Measurements from ENCODE around the gene RUFY1.
A peak's percentile ranks its signal among the peaks of the same experiment; 100 is the strongest.
"Not testable (repeated sequence)": the region's sequence is repeated elsewhere in the genome, so short reads cannot be mapped to it uniquely, and the experiment has no call there.

The RUFY1 gene

DNA sequence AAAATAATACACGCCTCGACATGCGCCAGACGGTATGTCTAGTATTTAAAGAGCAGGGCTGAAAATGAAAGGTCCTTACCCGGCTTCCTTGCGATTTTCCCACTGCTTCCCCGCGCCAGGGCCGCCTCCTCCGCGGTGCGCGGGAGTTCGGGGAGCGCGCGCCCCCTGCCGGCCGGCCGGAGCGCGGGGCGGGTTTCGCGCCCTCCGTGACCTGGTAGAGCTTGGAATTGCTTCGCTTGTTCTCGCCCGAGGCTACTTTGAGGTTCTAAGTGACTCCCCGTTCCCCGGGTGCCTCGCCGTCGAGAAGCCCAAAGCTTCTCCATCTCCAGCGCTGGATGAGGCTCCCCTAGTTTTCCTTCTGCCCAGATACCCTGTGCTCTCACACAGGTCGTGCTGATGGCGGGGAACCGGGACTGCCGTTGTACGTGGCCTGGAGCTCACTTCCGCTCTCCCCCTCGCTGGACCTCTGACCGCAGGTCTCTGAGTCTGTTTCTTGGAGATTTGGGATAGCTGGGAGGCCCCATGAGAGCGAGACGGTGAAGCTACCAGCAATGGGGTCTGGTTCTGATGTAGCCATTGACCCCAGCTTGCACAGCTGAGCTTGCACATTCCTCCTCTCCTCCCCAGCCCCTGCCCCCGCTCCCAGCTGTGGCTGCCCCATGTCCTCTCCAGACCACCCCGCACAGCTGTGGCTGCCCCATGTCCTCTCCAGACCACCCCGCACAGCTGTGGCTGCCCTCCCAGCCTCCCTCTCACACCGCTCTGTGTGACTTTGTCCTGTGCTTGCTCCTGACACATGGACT is 84.2 kb downstream of the RUFY1 start:
- H3K9me3 ChIP-seq (ENCODE audit: severe bottlenecking); DNase-seq; H3K36me3 ChIP-seq; H3K27ac ChIP-seq; H3K4me3 ChIP-seq (ENCODE audit: low read depth, low read length); H3K27me3 ChIP-seq (ENCODE audit: insufficient read depth, low read depth, severe bottlenecking): not testable (repeated sequence)

DNA sequence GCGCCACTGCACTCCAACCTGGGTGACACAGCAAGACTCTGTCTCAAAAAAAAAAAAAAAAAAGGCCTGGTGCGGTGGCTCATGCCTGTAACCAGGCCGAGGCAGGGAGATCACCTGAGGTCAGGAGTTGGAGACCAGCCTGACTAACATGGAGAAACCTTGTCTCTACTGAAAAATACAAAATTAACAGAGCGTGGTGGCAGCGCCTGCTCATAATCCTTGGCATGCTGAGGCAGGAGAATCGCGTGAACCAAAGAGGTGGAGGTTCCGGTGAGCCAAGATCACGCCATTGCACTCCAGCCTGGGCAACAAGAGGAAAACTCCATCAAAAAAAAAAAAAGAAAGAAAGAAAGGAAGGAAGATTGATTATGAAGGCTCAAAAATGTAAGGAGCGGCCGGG is 88.9 kb downstream of the RUFY1 start:
- not testable (repeated sequence) for H3K9me3 ChIP-seq (ENCODE audit: severe bottlenecking); H3K27ac ChIP-seq; H3K4me3 ChIP-seq (ENCODE audit: low read depth, low read length); DNase-seq; H3K27me3 ChIP-seq (ENCODE audit: insufficient read depth, low read depth, severe bottlenecking); H3K36me3 ChIP-seq

DNA sequence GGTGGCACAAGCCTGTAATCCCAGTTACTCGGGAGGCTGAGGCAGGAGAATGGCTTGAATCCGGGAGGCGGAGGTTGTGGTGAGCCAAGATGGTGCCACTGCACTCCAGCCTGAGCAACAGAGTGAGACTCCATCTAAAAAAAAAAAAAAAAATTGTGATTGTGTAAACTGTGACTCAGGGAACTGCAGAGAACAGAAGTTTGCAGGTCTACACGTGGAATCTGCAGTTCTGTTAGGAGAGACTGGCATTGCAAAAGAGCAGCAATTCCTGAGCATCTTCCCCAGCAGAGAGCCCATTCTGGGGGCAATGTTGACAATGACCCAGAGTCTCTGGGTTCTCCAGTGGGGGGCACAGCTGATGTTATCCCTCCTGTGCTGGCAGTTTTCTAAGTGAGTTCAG is 91.4 kb downstream of the RUFY1 start:
- DNase-seq; H3K27ac ChIP-seq; H3K36me3 ChIP-seq; H3K4me3 ChIP-seq (ENCODE audit: low read depth, low read length); H3K9me3 ChIP-seq (ENCODE audit: severe bottlenecking); H3K27me3 ChIP-seq (ENCODE audit: insufficient read depth, low read depth, severe bottlenecking): not testable (repeated sequence)

DNA sequence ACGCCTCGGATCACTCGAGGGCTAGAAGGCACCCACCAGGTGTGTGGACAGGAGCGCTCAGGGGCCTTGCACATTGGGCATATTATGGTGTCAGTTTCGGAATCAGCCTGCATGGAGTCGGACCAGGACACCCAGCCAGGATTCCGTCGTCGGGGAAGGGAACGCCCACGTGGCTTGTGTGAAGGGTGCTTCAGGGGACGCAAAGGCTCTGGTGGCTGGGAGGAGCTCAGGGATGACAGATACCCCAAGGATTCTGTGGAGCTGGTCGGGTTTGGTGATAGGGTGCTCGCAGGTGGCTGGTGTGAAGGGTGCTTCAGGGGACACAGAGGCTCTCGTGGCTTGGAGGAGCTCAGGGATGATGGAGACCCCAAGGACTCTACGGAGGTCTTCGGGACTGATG is 92.3 kb downstream of the RUFY1 start:
- H3K36me3 ChIP-seq; H3K27ac ChIP-seq; H3K9me3 ChIP-seq (ENCODE audit: severe bottlenecking); H3K27me3 ChIP-seq (ENCODE audit: insufficient read depth, low read depth, severe bottlenecking); DNase-seq; H3K4me3 ChIP-seq (ENCODE audit: low read depth, low read length): not testable (repeated sequence)

DNA sequence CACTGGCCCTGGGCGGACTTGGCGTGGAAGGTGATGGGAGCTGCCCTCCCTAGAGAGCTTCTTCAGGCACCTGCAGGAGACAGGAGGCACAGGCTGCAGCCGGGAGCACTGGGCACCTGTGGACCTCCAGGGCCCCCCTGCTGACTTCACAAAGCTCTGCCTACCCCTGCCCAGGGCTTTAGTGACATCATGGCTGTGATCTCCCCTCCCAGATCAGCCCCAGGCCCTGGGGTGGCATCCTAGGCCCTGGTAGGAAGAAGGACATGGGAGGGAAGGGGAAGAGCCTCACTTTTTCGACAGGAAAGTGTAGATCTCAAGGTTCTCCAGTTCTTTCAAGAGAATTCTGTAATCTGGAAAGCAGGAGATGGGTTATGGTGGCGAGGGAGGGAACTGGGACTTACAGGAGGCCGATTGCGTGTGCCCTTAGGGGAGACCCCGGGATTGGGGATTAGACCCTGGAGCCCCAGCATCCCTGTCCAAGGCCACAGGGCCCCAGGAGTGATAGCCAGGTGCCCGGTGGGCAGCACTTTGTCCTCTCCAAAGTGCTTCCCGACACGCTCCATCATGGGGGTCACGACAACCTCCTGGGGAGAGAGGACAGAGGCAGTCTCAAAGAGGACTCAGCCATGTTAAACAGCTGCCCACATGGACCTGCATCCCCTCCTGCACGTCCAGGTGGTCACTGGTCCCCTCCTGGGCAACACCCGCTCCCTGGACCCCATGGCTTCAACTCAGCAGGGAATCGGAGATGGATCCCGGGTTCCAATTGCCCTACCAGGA is 93.0 kb downstream of the RUFY1 start:
- H3K27me3 ChIP-seq (ENCODE audit: insufficient read depth, low read depth, severe bottlenecking); DNase-seq; H3K4me3 ChIP-seq (ENCODE audit: low read depth, low read length); H3K36me3 ChIP-seq; H3K9me3 ChIP-seq (ENCODE audit: severe bottlenecking); H3K27ac ChIP-seq: not testable (repeated sequence)

DNA sequence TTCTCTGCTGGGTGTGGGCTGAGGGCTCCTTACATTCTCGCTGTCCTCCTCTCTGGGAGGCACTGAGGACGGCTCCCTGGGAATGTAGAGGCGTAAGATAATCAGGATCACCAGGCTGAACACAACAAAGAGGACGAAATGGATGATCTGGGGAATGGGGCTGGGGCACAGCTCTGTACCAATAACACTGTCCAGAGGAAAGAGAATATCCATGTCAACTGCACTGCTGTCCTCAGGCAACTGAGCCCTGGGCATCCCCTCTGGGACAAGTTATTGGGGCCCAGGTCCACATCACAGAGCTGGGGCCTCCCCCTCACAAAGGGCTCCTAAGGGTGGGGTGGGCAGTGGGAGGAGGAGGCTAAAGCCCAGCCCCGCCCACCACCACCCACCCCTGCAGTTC is 94.4 kb downstream of the RUFY1 start:
- not testable (repeated sequence) for H3K27ac ChIP-seq; DNase-seq; H3K4me3 ChIP-seq (ENCODE audit: low read depth, low read length); H3K36me3 ChIP-seq; H3K9me3 ChIP-seq (ENCODE audit: severe bottlenecking); H3K27me3 ChIP-seq (ENCODE audit: insufficient read depth, low read depth, severe bottlenecking)

DNA sequence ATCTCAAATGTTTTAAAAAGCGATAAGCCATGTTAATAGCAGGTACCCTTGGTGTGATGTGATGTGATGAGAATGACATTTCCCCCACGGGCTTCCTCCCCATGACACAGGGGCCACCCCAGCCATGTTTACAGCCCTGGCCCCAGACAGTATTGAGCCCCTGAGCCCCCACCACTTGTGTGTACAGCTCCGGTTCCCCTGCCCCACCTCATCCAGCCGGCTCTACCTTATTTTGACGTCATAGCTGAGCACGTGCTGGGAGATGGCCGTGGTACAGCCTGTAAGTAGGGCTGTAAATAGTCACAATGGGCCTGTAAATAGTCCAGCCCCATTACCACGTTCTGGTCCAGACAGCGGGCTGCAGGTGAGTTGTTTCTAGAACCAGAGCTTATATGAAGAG is 98.1 kb downstream of the RUFY1 start:
- Histone ChIP-seq H3K27me3 (ENCODE audit: insufficient read depth, low read depth, severe bottlenecking) (no peaks in the 10 kb centered on the region), H3K4me3 (ENCODE audit: low read depth, low read length) (no peak overlapping the region), H3K9me3 (ENCODE audit: severe bottlenecking) (no peaks in the 10 kb centered on the region), H3K36me3 (no peaks in the 10 kb centered on the region), H3K27ac (no peak overlapping the region)
- TF ChIP-seq, protein P1, sequence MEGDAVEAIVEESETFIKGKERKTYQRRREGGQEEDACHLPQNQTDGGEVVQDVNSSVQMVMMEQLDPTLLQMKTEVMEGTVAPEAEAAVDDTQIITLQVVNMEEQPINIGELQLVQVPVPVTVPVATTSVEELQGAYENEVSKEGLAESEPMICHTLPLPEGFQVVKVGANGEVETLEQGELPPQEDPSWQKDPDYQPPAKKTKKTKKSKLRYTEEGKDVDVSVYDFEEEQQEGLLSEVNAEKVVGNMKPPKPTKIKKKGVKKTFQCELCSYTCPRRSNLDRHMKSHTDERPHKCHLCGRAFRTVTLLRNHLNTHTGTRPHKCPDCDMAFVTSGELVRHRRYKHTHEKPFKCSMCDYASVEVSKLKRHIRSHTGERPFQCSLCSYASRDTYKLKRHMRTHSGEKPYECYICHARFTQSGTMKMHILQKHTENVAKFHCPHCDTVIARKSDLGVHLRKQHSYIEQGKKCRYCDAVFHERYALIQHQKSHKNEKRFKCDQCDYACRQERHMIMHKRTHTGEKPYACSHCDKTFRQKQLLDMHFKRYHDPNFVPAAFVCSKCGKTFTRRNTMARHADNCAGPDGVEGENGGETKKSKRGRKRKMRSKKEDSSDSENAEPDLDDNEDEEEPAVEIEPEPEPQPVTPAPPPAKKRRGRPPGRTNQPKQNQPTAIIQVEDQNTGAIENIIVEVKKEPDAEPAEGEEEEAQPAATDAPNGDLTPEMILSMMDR (IDR thresholded peaks at IDR 0.05; ENCODE audit: low read depth, low read length): no peak
- no peak for DNase-seq

DNA sequence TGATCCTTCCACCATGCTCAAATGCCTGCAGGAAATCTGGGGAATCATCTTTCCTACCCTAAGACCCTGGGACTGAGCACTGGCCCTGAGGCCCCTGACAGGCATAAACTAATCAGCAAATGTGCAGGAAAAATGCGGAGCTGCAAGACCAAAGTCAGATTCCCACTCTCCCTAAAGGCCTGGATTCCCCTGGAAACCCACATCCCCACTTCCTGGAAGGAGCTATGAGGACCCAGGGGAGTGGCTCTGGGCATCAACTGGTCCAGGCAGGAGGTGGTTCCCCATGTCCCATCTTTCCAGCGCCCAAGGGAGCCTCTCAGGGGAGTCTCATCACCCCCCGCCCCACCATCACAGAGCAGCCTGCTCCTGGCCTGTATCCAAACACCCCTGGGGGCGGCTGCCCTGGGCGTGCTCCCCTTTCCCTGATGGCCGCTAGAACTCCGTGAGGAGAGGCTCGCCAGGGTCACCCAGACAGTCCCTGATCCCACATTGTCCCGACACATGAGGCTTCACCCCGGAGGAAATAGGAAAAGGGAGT is 98.9 kb downstream of the RUFY1 start:
- H3K36me3 ChIP-seq; H3K27ac ChIP-seq; H3K9me3 ChIP-seq (ENCODE audit: severe bottlenecking); H3K27me3 ChIP-seq (ENCODE audit: insufficient read depth, low read depth, severe bottlenecking); H3K4me3 ChIP-seq (ENCODE audit: low read depth, low read length); DNase-seq: not testable (repeated sequence)

DNA sequence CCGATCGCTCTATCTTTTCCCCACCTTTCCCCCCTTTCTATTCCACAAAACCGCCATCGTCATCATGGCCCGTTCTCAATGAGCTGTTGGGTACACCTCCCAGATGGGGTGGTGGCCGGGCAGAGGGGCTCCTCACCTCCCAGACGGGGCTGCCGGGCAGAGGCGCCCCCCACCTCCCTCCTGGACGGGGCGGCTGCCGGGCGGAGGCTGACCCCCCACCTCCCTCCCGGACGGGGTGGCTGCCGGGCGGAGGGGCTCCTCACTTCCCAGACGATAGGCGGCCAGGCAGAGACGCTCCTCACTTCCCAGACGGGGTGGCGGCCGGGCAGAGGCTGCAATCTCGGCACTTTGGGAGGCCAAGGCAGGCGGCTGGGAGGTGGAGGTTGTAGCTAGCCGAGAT is 99.9 kb downstream of the RUFY1 start:
- H3K36me3 ChIP-seq; H3K9me3 ChIP-seq (ENCODE audit: severe bottlenecking); H3K4me3 ChIP-seq (ENCODE audit: low read depth, low read length): not testable (repeated sequence)

DNA sequence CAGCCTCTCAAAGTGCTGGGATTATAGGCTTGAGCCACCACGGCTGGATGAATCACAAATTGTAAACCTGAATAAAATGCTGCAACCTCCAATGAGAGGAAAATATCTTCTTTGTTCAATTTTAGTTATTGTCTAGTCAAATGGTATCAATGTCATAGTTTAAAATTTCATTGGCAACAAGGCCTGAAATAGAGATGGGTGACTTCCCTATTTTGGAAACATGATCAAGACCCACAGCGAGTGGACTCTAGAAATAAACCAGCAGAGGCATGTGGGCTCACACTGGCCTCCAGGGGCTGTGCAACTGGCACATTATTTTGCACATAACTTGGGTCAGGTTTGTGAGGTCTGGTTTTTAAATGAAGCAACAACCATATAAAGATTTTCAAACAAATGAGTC is 102.8 kb downstream of the RUFY1 start:
- not testable (repeated sequence) for H3K36me3 ChIP-seq; H3K27ac ChIP-seq; H3K27me3 ChIP-seq (ENCODE audit: insufficient read depth, low read depth, severe bottlenecking); H3K4me3 ChIP-seq (ENCODE audit: low read depth, low read length); H3K9me3 ChIP-seq (ENCODE audit: severe bottlenecking); DNase-seq

More for the DNA sequence above, 99.9 kb downstream of the RUFY1 start:
- H3K27me3 ChIP-seq (ENCODE audit: insufficient read depth, low read depth, severe bottlenecking); DNase-seq; H3K27ac ChIP-seq: not testable (repeated sequence)

DNA sequence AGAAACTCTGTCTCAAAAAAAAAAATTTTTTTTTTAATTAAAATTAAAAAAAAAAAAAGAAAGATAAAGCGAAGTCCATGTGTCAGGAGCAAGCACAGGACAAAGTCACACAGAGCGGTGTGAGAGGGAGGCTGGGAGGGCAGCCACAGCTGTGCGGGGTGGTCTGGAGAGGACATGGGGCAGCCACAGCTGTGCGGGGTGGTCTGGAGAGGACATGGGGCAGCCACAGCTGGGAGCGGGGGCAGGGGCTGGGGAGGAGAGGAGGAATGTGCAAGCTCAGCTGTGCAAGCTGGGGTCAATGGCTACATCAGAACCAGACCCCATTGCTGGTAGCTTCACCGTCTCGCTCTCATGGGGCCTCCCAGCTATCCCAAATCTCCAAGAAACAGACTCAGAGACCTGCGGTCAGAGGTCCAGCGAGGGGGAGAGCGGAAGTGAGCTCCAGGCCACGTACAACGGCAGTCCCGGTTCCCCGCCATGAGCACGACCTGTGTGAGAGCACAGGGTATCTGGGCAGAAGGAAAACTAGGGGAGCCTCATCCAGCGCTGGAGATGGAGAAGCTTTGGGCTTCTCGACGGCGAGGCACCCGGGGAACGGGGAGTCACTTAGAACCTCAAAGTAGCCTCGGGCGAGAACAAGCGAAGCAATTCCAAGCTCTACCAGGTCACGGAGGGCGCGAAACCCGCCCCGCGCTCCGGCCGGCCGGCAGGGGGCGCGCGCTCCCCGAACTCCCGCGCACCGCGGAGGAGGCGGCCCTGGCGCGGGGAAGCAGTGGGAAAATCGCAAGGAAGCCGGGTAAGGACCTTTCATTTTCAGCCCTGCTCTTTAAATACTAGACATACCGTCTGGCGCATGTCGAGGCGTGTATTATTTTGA is 107.2 kb downstream of the RUFY1 start:
- H3K9me3 ChIP-seq (ENCODE audit: severe bottlenecking); DNase-seq; H3K27me3 ChIP-seq (ENCODE audit: insufficient read depth, low read depth, severe bottlenecking); H3K36me3 ChIP-seq; H3K4me3 ChIP-seq (ENCODE audit: low read depth, low read length); H3K27ac ChIP-seq: not testable (repeated sequence)

DNA sequence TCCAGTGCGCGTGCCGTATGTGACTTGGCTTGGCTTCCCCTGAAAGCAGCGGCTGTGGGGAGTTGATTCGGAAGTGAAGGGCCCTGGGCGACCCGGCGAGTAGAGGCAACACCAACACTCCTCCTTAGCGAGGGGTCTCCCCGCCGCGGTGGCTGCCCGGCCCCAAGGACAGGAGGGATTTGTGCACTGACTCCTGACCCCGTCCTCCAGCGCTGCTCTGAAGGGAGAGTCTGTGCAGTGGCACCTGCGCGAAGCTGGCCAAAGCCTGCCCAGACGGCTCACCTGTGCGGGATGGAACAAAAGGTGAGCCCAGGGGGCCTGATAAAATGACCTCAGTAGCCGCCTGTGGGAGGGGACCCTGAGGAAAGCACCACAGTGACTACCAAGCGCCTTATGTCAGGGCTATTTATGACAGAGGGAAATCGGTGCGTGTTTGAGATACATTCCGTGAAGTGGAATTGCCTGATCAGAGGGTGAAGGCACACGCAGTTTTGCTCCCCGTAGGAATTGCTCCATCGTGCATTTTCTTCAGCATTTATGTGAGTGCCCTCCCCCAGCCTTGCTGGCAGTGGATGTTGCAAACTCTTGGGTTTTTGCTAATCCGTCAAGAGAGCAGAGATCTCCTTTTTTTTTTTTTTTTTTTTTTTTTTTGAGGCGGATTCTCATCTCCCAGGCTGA is 108.0 kb downstream of the RUFY1 start:
- not testable (repeated sequence) for DNase-seq; H3K9me3 ChIP-seq (ENCODE audit: severe bottlenecking); H3K36me3 ChIP-seq; H3K27me3 ChIP-seq (ENCODE audit: insufficient read depth, low read depth, severe bottlenecking); H3K27ac ChIP-seq
- H3K4me3 ChIP-seq (ENCODE audit: low read depth, low read length): peak overlapping the region; percentile 40

Data from WERI-Rb-1 (cell line).